DMS53 treated with DMSO at 0.1 percent for 48 hours (cell line): ENCODE results near the gene TMEM131L.
"Not testable (repeated sequence)": the region's sequence is repeated elsewhere in the genome, so short reads cannot be mapped to it uniquely, and the experiment has no call there.

Source experiments
- DNase-seq: peaks from one replicate; lab custom pipeline; 2025; ENCODE audit not compliant: unreplicated experiment; lab: John Stamatoyannopoulos, UW

TMEM131L gene

GRCh38 chr4:153447175-153447905 lies 18.8 kb upstream of the TMEM131L start:
- DNase-seq, result no peak

GRCh38 chr4:153448003-153448731 lies 18.0 kb upstream of the TMEM131L start:
- DNase-seq, result no peak

DNA sequence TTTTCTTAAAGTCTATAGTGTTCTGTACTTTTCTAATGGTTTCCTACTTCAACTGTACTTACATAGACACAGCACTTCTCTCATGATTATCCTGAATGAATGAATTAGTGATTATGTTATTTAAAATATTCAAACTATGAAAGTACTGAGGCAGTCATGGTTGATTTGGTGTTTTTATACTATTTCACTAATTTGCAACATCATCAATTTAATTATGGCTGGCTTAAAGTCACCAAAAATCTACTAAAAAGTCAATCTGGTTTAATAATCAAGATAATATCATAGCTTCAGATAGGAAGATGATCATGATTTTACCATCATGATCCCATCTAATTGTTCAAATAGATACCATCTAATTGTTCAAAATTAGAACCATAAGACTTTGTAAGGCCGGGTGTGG lies 16.8 kb upstream of the TMEM131L start:
- no peak for DNase-seq

- DNase-seq, result no peak
Observed at GRCh38 chr4:153450544-153450917, 15.6 kb upstream of the TMEM131L start.

- not testable (repeated sequence) for DNase-seq
Observed at GRCh38 chr4:153451145-153451544, 15.0 kb upstream of the TMEM131L start.

DNA sequence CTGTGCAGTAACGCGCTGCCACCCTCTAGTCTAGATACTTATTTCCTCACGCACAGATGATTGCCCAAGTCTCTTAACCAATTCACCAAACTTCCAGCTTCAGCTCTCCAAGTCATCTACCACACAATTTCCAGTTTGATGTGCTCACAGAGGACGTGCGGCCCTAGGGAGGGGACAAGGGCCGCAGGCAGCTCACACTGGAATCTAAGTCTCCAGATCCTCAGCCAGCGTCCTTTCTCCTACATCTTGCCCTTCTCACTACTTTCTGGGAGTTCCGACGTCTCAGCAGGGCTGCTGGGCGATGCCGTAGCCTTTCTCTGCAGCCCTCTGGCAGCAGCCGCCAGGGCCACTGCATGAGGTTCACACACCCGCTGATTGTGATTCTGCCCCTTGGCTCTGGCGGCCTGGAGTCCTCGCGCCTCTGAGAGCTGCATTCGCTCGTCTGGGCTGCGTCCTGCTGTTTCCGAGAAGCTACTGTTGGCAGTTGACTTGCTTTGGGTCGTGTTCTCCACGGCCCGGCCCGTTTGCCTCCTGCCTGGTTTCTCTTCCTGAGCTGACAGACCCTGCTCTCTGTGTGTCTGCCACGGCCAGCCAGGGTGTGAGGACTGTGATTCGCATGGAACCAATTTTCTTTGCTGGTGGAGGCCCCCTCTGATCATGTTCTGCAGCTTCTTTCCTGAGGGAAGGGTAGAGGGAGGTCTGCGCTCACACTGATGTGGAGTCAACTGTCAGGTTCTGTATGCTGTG lies 14.1 kb upstream of the TMEM131L start:
- DNase-seq, result no peak

- no peak for DNase-seq
Observed at GRCh38 chr4:153452658-153453378, 13.3 kb upstream of the TMEM131L start.

DNA sequence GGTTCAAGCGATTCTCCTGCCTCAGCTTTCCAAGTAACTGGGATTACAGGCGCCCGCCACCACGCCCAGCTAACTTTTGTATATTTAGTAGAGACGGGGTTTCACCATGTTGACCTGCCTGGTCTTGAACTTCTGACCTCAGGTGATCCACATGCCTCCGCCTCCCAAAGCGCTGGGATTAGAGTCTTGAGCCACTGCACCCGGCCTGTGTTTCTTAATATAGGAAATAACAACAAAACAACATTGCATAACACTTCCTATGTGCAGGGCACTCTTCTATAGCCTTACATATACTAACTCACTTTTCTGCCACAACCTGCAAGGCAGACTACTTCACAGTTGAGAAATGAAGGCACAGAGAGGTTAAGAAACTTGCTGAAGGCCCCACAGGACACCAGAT lies 12.8 kb upstream of the TMEM131L start:
- DNase-seq, result no peak

DNA sequence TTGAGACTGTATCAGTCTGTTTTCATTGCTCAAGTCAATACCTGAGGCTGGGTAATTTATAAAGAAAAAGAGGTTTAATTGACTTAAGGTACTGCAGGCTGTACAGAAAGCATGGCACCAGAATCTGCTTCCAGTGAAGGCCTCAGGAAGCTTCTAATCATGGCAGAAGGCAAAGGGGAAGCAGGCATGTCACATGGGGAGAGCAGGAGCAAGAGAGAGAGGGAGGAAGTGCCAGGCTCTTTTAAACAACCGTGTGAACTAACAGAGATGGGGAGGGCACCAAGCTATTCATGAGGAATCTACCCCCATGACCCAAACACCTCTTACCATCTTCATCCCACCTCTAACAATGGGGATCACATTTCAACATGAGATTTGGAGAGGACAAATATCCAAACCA lies 7.2 kb upstream of the TMEM131L start:
- no peak for DNase-seq

DNA sequence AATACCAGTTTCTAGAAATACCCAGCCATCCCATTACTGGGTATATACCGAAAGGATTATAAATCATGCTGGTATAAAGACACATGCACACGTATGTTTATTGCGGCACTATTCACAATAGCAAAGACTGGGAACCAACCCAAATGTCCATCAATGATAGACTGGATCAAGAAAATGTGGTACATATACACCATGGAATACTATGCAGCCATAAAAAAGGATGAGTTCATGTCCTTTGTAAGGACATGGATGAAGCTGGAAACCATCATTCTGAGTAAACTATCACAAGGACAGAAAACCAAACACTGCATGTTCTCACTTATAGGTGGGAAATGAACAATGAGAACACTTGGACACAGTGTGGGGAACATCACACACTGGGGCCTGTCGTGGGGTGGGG lies 4.6 kb upstream of the TMEM131L start:
- not testable (repeated sequence) for DNase-seq

- peak; percentile 18 for DNase-seq
Observed at GRCh38 chr4:153464068-153464467, 2.1 kb upstream of the TMEM131L start.

DNA sequence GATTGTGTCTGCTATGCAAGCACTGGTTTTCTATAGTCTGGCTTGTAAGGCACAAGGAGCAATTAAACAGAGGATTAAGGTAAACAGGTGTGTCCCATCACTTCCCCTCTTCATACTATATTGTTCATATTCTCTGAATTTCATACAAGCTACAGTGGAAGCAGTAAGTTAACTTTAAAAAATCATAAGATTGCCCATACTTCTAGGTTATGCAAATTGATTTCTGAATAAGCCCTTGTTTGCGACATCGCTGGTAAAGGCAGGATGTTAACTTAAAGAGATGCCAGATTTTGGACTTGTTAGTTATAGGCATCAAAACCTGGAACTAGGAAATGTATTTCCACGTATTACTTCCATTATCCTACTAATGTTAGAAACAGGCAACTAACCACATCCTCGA lies 1.0 kb upstream of the TMEM131L start:
- DNase-seq, result no peak

DNA sequence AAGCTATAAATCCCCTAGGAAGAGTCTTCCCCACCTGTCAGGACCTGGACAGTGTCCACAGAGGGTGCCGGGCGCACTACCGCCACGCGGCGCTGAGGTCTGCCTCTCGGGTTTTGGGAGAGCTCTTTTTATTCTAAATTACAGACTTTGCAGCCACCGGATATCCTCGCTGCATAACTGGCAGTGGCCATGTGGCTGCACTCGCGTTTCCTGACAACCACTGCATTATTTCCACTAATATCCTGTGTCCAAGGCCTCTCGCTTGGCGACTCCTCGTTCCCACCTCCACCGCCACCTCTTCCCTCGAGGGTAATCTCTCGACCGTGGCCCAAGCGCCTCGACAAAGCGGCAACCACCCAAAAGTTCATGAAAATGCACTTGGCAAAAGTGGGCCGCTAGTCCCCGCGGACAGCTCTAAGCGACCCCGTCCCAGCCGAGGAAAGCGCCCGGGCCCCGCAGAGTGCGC lies 512 bp upstream of the TMEM131L start:
- DNase-seq, result peak; percentile 30

- DNase-seq, result peak; percentile 82
Observed at GRCh38 chr4:153466949-153467896, 1.1 kb downstream of the TMEM131L start.

DNA sequence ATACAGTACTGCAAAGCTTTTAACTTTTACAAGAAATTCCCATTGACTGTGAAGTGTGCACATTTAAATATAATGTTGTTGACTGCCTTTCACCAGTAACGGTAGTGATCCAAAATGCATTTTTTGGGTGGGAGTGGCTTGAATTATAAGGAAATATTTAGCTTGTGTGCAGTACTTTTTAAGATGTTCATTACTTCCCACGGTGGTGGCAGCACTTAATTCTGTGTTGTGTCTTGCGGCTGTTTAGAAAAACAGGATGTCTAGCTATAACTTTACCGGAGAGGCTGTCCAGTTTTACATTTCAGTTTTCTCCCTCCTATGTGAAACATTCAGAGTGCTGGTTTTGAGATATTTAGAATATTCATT lies 1.7 kb downstream of the TMEM131L start:
- DNase-seq, result no peak

- DNase-seq, result no peak
Observed at GRCh38 chr4:153468587-153468986, 2.4 kb downstream of the TMEM131L start.

GRCh38 chr4:153469031-153469430 lies 2.9 kb downstream of the TMEM131L start:
- DNase-seq, result no peak

DNA sequence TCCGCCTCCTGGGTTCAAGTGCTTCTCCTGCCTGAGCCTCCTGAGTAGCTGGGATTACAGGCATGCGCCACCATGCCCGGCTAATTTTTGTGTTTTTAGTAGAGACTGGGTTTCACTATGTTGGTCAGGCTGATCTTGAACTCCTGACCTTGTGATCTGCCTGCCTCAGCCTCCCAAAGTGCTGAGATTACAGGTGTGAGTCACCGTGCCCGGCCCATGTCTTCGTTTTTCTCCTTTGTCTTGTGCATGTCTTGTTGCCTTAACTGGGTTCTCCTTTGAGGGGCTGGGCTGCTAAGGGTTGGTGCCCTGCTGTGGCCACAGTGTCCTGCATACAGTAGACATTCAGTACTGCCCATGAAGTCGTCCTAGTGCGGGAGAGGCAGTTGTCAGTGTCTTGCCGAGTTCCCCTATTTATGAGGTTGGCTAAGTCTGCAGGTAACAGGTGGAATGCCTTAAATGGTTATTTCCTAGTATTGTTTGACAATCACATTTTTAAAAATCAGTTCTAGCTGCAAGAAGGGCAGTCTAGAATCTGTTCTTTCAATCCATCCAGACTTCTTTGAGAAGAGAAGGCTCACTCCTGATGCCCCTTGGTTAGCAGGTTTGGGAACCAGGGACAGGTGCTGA lies 5.0 kb downstream of the TMEM131L start:
- not testable (repeated sequence) for DNase-seq

DNA sequence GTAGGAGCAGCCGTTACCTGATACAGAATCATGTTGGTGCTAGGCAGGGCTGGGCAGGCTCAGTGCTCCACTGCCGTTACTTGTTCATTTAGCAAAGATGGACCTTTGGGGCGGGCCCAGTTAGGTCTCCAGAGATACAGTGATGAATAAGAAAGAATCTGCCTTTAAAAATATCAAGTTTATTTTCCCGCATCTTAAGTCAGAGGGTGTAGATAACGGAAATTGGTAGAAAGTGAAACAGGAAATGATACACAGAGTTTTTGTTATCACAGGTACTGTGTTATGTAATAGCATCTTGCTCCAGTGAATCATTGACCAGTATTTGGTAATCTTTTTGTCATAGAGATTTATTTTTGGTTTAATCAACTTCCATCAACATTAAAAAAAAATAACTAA lies 5.5 kb downstream of the TMEM131L start:
- DNase-seq, result no peak
